Astrocyte of the cerebellum (primary cell): Measurements from ENCODE around the gene F10.

Experiments
- DNase-seq: peaks from one replicate; pipeline ENCODE4 v3.0.0-alpha.2; 2011; ENCODE audit warnings: low read depth
- H3K4me3 ChIP-seq: 2 replicates; pipeline ENCODE4 v1.5.1; 2011; ENCODE audit warnings: mild to moderate bottlenecking, low read depth, low read length, moderate library complexity
- CTCF ChIP-seq: IDR thresholded peaks from 2 replicates; pipeline ENCODE4 v1.5.1; 2012; ENCODE audit warnings: low read length, low read depth, moderate library complexity, mild to moderate bottlenecking; ENCODE audit errors: missing control alignments
- in situ Hi-C: cut with HindIII; loops from 2 replicates; pipeline ENCODE4 v1.10.0; 2017; ENCODE audit warnings: low sequenced_read_pairs

Gene F10

GRCh38 chr13:113114511-113115362 is 7.9 kb upstream of the F10 start:
- H3K4me3 ChIP-seq, result no peak overlapping the region
- DNase-seq, result no peak
- no peak for TF ChIP-seq CTCF
- in situ Hi-C loops, result no loop called here

GRCh38 chr13:113115363-113116205 is 7.0 kb upstream of the F10 start:
- no peak overlapping the region for H3K4me3 ChIP-seq
- in situ Hi-C loops, result no loop called here
- DNase-seq, result no peak
- TF ChIP-seq CTCF, result no peak

- in situ Hi-C loops, result no loop called here
- H3K4me3 ChIP-seq, result no peak overlapping the region
- DNase-seq, result no peak
- TF ChIP-seq CTCF, result no peak
Measured at GRCh38 chr13:113116206-113116800, 6.3 kb upstream of the F10 start.

GRCh38 chr13:113116871-113117271 is 5.7 kb upstream of the F10 start:
- DNase-seq, result no peak
- in situ Hi-C loops, result no loop called here
- no peak overlapping the region for H3K4me3 ChIP-seq
- TF ChIP-seq CTCF, result no peak

- in situ Hi-C loops, result no loop called here
- no peak for DNase-seq
- TF ChIP-seq CTCF, result no peak
- no peak overlapping the region for H3K4me3 ChIP-seq
Measured at GRCh38 chr13:113117335-113117872, 5.2 kb upstream of the F10 start.

GRCh38 chr13:113117911-113118260 is 4.7 kb upstream of the F10 start:
- TF ChIP-seq CTCF, result no peak
- no peak overlapping the region for H3K4me3 ChIP-seq
- no peak for DNase-seq
- in situ Hi-C loops, result no loop called here
